Measurements from ENCODE around the gene SLC18B1. TPM values are rescaled to one million over a fixed set of nuclear protein-coding genes. Genes with fewer than 3 reads are reported as not detected.

The SLC18B1 gene
- total and polyA plus RNA-seq, 2 of the 8 experiments (the other 6 are each of a cell fraction or from before 2014, with no cell fraction given) = 17.2 to 23.4 TPM

DNA sequence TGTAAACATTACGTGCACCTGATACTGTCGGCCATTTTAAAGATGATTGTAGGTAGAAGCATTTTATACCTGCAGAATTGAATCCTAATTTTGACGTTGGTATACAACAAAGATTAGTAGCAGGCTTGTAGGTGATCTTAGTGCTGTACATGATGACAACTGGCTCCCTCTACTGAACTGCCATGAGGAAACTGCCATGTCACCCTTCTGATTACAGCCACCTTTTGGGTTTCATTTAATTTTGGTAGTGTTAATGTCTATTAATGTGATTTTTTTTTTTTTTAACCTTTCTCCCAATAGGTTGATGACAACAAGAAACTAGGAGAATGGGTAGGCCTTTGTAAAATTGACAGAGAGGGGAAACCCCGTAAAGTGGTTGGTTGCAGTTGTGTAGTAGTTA, 18.2 kb upstream of the SLC18B1 start (continued):
- TF ChIP-seq, protein P1, sequence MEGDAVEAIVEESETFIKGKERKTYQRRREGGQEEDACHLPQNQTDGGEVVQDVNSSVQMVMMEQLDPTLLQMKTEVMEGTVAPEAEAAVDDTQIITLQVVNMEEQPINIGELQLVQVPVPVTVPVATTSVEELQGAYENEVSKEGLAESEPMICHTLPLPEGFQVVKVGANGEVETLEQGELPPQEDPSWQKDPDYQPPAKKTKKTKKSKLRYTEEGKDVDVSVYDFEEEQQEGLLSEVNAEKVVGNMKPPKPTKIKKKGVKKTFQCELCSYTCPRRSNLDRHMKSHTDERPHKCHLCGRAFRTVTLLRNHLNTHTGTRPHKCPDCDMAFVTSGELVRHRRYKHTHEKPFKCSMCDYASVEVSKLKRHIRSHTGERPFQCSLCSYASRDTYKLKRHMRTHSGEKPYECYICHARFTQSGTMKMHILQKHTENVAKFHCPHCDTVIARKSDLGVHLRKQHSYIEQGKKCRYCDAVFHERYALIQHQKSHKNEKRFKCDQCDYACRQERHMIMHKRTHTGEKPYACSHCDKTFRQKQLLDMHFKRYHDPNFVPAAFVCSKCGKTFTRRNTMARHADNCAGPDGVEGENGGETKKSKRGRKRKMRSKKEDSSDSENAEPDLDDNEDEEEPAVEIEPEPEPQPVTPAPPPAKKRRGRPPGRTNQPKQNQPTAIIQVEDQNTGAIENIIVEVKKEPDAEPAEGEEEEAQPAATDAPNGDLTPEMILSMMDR (IDR thresholded peaks at IDR 0.05; ENCODE audit: control extremely low read depth in 1 of 3, insufficient read depth in 1 of 3, low read depth in 1 of 3, low read length in 3 of 3) = no peak
- TF ChIP-seq, protein P2, sequence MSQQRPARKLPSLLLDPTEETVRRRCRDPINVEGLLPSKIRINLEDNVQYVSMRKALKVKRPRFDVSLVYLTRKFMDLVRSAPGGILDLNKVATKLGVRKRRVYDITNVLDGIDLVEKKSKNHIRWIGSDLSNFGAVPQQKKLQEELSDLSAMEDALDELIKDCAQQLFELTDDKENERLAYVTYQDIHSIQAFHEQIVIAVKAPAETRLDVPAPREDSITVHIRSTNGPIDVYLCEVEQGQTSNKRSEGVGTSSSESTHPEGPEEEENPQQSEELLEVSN (IDR thresholded peaks at IDR 0.05) = no peak
- TF ChIP-seq SP2 (IDR thresholded peaks at IDR 0.05; ENCODE audit: low read length) = no peak
- TF ChIP-seq, protein P3, sequence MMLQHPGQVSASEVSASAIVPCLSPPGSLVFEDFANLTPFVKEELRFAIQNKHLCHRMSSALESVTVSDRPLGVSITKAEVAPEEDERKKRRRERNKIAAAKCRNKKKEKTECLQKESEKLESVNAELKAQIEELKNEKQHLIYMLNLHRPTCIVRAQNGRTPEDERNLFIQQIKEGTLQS (IDR thresholded peaks at IDR 0.05; ENCODE audit: insufficient read depth, low read depth, low read length) = no peak
- TF ChIP-seq TAF1 (IDR thresholded peaks at IDR 0.05; ENCODE audit: low read depth, low read length) = no peak
- TF ChIP-seq CHD1 (IDR thresholded peaks at IDR 0.05; ENCODE audit: low read depth, low read length) = no peak
- no peak; a peak in 1 of 3 replicates for TF ChIP-seq POLR2A (IDR thresholded peaks at IDR 0.05; ENCODE audit: control extremely low read depth in 1 of 2, low read depth in 2 of 2, low read length in 2 of 2)
- TF ChIP-seq BCL11A (IDR thresholded peaks at IDR 0.05; ENCODE audit: low read depth in 2 of 2, low read length in 2 of 2) = no peak

All from H1 (cell line).